Fibroblast of skin of right biceps (primary cell): ENCODE data around the gene TNIP1.

Source experiments
- DNase-seq: peaks from one replicate; pipeline ENCODE4 v3.0.0-alpha.2; 2013

Gene TNIP1

GRCh38 chr5:151082282-151082902 lies 1.6 kb upstream of the TNIP1 start:
- DNase-seq: no peak

GRCh38 chr5:151081431-151082281 lies 822 bp upstream of the TNIP1 start:
- DNase-seq: peak; percentile 85

GRCh38 chr5:151079838-151080612 lies 809 bp downstream of the TNIP1 start:
- peak; percentile 92 for DNase-seq

- DNase-seq: no peak
Observed at GRCh38 chr5:151078490-151079262, 2.2 kb downstream of the TNIP1 start.

GRCh38 chr5:151077967-151078366 lies 2.9 kb downstream of the TNIP1 start:
- no peak for DNase-seq

- no peak for DNase-seq
Observed at GRCh38 chr5:151077419-151077818, 3.4 kb downstream of the TNIP1 start.

GRCh38 chr5:151076616-151077015 lies 4.2 kb downstream of the TNIP1 start:
- no peak for DNase-seq

- DNase-seq: peak; percentile 61
Observed at GRCh38 chr5:151075698-151076331, 5.0 kb downstream of the TNIP1 start.

- DNase-seq: no peak
Observed at GRCh38 chr5:151074557-151074956, 6.3 kb downstream of the TNIP1 start.

- DNase-seq: no peak
Observed at GRCh38 chr5:151073280-151073679, 7.6 kb downstream of the TNIP1 start.

- DNase-seq: peak; percentile 85
Observed at GRCh38 chr5:151072630-151073025, 8.2 kb downstream of the TNIP1 start.

- no peak for DNase-seq
Observed at GRCh38 chr5:151071848-151072629, 8.8 kb downstream of the TNIP1 start.

GRCh38 chr5:151071021-151071420 lies 9.8 kb downstream of the TNIP1 start:
- DNase-seq: no peak

- no peak for DNase-seq
Observed at GRCh38 chr5:151070449-151070848, 10.4 kb downstream of the TNIP1 start.

- no peak for DNase-seq
Observed at GRCh38 chr5:151068433-151069197, 12.2 kb downstream of the TNIP1 start.

GRCh38 chr5:151067632-151068432 lies 13.0 kb downstream of the TNIP1 start:
- no peak for DNase-seq

- no peak for DNase-seq
Observed at GRCh38 chr5:151066920-151067319, 13.9 kb downstream of the TNIP1 start.

GRCh38 chr5:151065609-151066008 lies 15.2 kb downstream of the TNIP1 start:
- DNase-seq: no peak

- DNase-seq: no peak
Observed at GRCh38 chr5:151064916-151065499, 15.8 kb downstream of the TNIP1 start.
